Measurements from ENCODE around the gene R3HDM4. TPM values are rescaled to one million over a fixed set of nuclear protein-coding genes. Genes with fewer than 3 reads are reported as not detected.

R3HDM4 gene
- 10 to 100 TPM in 3 of 4 donors, 1 to 10 TPM in 1; 5.3 to 38.2 (median 21.2) TPM for total RNA-seq

- Histone ChIP-seq H3K9me3 (no peaks in the 10 kb centered on the region), H3K27me3 (peaks cover 4 to 10% of the 10 kb centered on the region in 2 donors), H3K4me1 (peaks cover 0 to 20% of the 10 kb centered on the region in 2 donors), H3K4me3 (peak within 1 kb of the TSS; percentile 91 to 96), H3K36me3 (no peaks in the 10 kb centered on the region), H3K27ac (peak within 1 kb of the TSS; percentile 81 to 90)
- peak; percentile 47 to 73 for TF ChIP-seq POLR2A (IDR thresholded peaks at IDR 0.05)
- no peak for TF ChIP-seq CTCF (IDR thresholded peaks at IDR 0.05)
- peak; percentile 70 to 84 for DNase-seq
- intact Hi-C loops (cut with DNase I; ENCODE audit: low total_unique reads) = no loop called here
Observed at GRCh38 chr19:913080-913748, at the start of gene R3HDM4. Gene R3HDM4, minus strand, starts transcription at chr19:913219. Its CDS starts 62 bp downstream, at chr19:913157.

- H3K27ac ChIP-seq = no peak overlapping the region
- no peak overlapping the region for H3K4me3 ChIP-seq
- H3K9me3 ChIP-seq = no peaks in the 10 kb centered on the region
- H3K27me3 ChIP-seq = no peaks in the 10 kb centered on the region
- no peak for DNase-seq
- TF ChIP-seq POLR2A (IDR thresholded peaks at IDR 0.05) (no peak), CTCF (IDR thresholded peaks at IDR 0.05) (no peak)
- no peaks in the 10 kb centered on the region for H3K36me3 ChIP-seq
- no peaks in the 10 kb centered on the region for H3K4me1 ChIP-seq
- intact Hi-C loops (cut with DNase I; ENCODE audit: low total_unique reads) = no loop called here
Observed at GRCh38 chr19:961866-962620, 49.0 kb upstream of the R3HDM4 start.

- Histone ChIP-seq H3K4me3 (no peak overlapping the region), H3K36me3 (no peaks in the 10 kb centered on the region), H3K4me1 (no peaks in the 10 kb centered on the region), H3K27me3 (no peaks in the 10 kb centered on the region), H3K9me3 (no peaks in the 10 kb centered on the region), H3K27ac (no peak overlapping the region)
- intact Hi-C loops (cut with DNase I; ENCODE audit: low total_unique reads) = no loop called here
- no peak for TF ChIP-seq CTCF (IDR thresholded peaks at IDR 0.05)
- TF ChIP-seq POLR2A (IDR thresholded peaks at IDR 0.05) = no peak
- no peak for DNase-seq
Observed at GRCh38 chr19:960601-960938, 47.6 kb upstream of the R3HDM4 start.

GRCh38 chr19:960020-960419, 47.0 kb upstream of the R3HDM4 start:
- Histone ChIP-seq H3K36me3 (no peaks in the 10 kb centered on the region), H3K27ac (no peak overlapping the region), H3K4me3 (no peak overlapping the region), H3K4me1 (no peaks in the 10 kb centered on the region), H3K27me3 (no peaks in the 10 kb centered on the region), H3K9me3 (no peaks in the 10 kb centered on the region)
- TF ChIP-seq POLR2A (IDR thresholded peaks at IDR 0.05) = no peak
- no peak for TF ChIP-seq CTCF (IDR thresholded peaks at IDR 0.05)
- DNase-seq = no peak
- intact Hi-C loops (cut with DNase I; ENCODE audit: low total_unique reads) = no loop called here
